GM18508 (cell line): ENCODE data around the gene ORM1.

Experiments
- ATAC-seq: cut with Tn5 transposase; IDR thresholded peaks from one replicate; pipeline ENCODE4 v1.9.1; 2021; ENCODE audit warnings: moderate number of reproducible peaks; ENCODE audit not compliant: insufficient read depth, unreplicated experiment

ORM1 gene

GRCh38 chr9:114357911-114358328 is 35.0 kb downstream of the ORM1 start:
- ATAC-seq: no peak

GRCh38 chr9:114359801-114360200 is 36.9 kb downstream of the ORM1 start:
- ATAC-seq: no peak

- no peak for ATAC-seq
Observed at GRCh38 chr9:114361542-114361941, 38.6 kb downstream of the ORM1 start.

- no peak for ATAC-seq
Observed at GRCh38 chr9:114362394-114362793, 39.5 kb downstream of the ORM1 start.

- no peak for ATAC-seq
Observed at GRCh38 chr9:114363424-114363823, 40.5 kb downstream of the ORM1 start.

- ATAC-seq: no peak
Observed at GRCh38 chr9:114364134-114365041, 41.5 kb downstream of the ORM1 start.

GRCh38 chr9:114365194-114365593 is 42.3 kb downstream of the ORM1 start:
- ATAC-seq: no peak

- ATAC-seq: no peak
Observed at GRCh38 chr9:114366334-114367128, 43.6 kb downstream of the ORM1 start.

GRCh38 chr9:114367366-114367765 is 44.5 kb downstream of the ORM1 start:
- no peak for ATAC-seq

- no peak for ATAC-seq
Observed at GRCh38 chr9:114367772-114368569, 45.1 kb downstream of the ORM1 start.

GRCh38 chr9:114369216-114370130 is 46.6 kb downstream of the ORM1 start:
- no peak for ATAC-seq

GRCh38 chr9:114370251-114370967 is 47.5 kb downstream of the ORM1 start:
- no peak for ATAC-seq

- ATAC-seq: no peak
Observed at GRCh38 chr9:114370968-114371320, 48.0 kb downstream of the ORM1 start.

GRCh38 chr9:114371343-114371944 is 48.5 kb downstream of the ORM1 start:
- no peak for ATAC-seq

GRCh38 chr9:114371973-114372917 is 49.3 kb downstream of the ORM1 start:
- ATAC-seq: no peak

GRCh38 chr9:114372921-114373448 is 50.1 kb downstream of the ORM1 start:
- ATAC-seq: peak; percentile 92
